GM12872 (cell line): ENCODE data around the gene PRRX2.

ENCODE experiments used
- TF ChIP-seq, protein P1 (sequence below): IDR thresholded peaks from 3 replicates; pipeline ENCODE4 v1.5.1; 2011; ENCODE audit warnings: low read depth, mild to moderate bottlenecking, low read length, moderate library complexity; ENCODE audit not compliant: insufficient read depth

Gene PRRX2

DNA sequence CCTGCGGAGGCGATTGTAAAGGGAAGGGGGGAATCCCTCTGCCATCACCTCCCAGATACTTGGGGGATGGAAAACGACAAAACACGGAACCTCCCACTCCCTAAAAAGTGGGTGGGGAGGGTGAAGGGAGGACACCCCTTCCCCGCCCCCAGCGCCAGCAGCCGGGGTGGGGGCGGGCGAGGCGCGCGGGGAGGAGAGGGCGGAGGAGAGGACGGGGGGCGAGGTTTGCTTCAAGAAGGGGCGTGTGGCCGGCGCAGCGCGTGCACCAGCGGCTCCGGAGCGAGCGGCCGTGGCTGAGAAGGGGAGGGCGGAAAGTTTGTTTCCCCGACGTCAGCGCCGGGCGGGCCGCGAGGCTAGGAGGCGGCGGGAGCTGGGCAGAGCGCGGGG is at the start of gene PRRX2:
Gene PRRX2 (plus strand): TSS at position 259 of the 387 bp plus-strand sequence. CDS start 221 bp downstream, outside the sequence.
- TF ChIP-seq, protein P1, sequence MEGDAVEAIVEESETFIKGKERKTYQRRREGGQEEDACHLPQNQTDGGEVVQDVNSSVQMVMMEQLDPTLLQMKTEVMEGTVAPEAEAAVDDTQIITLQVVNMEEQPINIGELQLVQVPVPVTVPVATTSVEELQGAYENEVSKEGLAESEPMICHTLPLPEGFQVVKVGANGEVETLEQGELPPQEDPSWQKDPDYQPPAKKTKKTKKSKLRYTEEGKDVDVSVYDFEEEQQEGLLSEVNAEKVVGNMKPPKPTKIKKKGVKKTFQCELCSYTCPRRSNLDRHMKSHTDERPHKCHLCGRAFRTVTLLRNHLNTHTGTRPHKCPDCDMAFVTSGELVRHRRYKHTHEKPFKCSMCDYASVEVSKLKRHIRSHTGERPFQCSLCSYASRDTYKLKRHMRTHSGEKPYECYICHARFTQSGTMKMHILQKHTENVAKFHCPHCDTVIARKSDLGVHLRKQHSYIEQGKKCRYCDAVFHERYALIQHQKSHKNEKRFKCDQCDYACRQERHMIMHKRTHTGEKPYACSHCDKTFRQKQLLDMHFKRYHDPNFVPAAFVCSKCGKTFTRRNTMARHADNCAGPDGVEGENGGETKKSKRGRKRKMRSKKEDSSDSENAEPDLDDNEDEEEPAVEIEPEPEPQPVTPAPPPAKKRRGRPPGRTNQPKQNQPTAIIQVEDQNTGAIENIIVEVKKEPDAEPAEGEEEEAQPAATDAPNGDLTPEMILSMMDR, result no peak

DNA sequence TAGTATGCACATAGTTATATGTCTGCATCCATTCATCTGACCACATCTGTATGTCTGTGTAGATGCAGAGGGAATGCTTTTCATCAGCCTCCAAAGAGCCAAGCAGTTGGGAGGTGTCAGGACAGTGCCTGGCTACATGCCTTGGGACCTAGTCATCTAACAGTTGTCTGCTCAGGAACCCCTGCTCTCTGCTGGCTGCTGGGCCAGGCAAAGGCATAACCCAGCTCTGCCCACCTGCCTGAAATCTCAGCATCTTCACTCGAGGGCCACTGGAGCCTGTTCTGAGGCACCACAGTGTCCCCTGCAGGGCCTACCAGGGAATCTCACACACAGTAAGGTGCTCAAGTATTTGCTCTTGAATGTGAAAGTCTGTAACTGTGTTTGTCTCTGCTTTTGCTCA is 48.3 kb upstream of the PRRX2 start:
- TF ChIP-seq, protein P1, result peak; percentile 57

DNA sequence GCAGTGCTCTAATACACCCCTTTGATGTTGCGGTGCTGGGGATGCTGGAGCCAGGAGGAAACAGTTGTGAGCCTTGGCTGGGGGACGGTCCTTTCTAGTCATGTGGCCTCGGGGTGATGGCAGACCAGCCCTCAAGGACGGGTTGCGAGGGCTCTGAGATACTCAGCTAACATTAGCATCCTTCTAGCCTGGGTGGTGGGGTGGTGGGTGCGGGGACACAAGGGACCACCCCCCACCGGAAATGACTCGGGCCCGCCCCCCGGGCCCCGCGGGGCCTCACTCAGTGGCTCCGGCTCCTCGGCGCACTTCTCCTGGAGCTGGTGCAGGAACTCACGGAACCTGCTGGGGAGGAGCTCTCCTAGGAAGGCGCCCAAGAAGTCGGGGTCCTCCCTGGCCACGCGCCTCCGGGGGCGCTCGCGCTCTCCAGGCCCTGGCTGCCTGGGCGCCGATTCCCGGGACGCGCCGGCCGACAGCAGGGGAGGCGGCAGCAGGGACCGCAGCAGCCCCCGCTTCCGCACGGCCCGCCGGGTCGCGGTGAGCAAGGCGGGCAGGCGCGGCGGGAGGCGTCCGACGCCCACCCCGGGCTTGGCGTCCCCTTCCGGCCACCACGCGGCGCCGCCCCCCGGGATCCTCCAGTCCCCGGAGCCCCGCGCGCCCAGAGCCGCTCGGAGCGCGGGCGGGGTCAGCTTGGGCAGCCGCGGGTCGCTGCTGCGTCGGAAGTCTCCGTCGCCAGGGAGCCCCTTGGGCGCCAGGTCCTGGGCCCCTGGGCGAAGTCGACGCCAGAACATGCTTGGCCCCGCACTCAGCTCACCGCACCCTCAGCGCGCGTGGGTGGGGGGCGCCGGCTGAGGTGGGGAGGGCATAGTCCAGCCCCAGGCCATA is 45.4 kb upstream of the PRRX2 start:
- TF ChIP-seq, protein P1, result no peak

DNA sequence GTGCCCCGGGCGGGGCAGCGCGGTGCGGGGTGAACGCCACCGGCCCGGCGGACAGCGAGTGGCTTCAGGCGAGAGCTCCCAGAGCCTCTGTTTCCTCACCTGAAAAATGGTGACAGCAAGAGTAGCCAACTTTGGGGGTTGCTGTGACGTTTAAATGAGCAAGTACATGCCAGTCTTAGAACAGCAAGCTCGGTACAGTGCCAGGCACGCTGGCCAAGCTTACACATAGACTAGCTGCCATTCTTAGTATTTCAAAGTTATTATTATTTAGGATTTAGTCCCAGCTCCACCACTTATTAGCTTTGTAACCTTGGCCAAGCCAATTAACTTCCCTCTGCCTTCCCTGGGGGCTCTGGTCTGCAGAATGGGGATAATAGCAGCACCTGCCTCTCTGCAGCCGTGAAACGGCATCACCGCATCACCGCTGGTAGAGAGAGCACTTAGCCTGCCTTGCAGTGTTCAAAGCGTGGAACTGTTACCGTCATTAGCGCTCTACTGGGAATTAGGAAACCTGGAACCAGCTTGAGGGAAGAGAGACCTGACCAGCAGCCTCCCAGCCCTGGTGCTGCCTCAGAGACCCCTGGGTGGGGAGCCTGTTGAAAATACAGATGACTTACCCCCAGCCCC is 44.7 kb upstream of the PRRX2 start, which contains the start of gene C9orf50:
Gene C9orf50 (minus strand): TSS at position 433 of the 627 bp plus-strand sequence. CDS start 527 bp downstream, outside the sequence.
- TF ChIP-seq, protein P1, result no peak

DNA sequence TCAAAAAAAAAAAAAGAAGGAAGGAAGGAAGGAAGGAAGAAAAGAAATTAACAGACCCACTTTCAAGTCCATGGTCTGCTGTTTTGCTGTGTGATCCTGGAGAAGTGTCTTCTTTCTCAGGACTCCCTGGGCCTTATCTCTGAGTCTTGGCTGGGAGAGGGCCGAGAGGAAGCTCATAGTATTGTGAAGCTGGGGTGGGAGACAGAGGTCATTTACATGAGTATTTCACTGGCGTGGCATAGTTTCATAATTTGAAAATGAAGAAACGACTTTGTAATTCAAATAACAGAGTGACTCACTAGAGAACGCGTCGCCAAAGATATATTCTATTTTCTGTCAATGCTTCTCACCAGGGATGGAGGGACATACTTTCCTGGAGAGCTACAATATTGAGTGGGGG is 42.1 kb upstream of the PRRX2 start:
- TF ChIP-seq, protein P1, result no peak

DNA sequence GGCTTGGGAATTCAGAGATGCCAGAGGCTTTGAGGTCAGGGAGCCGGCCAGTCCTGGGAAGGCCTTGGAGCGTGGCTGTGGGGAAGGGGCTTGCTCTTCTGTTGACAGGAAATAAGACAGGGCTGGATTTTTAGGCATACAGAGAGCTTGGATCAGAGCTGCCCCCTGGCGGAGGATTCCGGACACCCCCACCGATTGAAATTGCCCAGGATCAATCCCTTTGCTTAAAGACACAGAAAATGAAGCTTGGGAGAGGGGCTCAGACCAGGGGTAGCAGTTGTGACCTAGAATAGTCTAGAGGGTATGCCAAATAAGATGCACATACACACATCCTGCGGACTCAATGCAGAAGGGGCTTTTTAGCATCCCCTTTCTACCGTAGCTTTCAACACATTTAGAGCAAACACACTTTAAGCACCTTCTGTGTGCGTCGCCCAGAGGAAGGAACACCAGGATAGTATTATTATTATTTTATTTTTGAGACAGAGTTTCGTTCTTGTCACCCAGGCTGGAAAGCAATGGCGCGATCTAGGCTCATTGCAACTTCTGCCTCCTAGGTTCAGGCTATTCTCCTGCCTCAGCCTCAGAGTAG is 41.2 kb upstream of the PRRX2 start:
- TF ChIP-seq, protein P1, result peak; percentile 89

DNA sequence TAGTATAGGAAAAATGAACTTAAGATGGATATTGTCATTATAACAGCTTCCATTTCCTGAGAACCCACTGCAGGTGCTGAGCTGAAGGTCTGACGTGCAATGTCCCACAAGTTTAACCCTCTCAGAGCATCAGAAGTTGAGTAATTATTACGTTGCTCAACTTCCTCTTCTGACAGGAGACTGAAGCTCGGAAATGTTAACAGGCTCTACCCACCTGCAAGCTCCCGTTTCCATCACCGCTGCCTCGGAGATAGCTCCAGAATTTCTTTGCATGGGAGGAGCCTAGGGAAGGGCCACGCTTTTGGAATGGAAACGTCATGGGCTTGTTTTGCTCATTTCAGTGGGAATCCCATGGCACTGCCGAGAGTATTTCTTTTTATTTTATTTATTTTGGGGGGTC is 40.5 kb upstream of the PRRX2 start:
- TF ChIP-seq, protein P1, result no peak
